IMR-90 (cell line): ENCODE measurements around the gene C2CD4C. TPM values are rescaled to one million over a fixed set of nuclear protein-coding genes. Genes with fewer than 3 reads are reported as not detected.

Experiments
- ATAC-seq: fragments of 200-7000 bp; cut with Tn5 transposase; 2 replicates; pipeline ENCODE4 v1.9.1; 2020; ENCODE audit warnings: low read depth, mild to moderate bottlenecking, moderate library complexity
- BruUV-seq: library from RNA; stranded (reverse); fragments of 400-500 nt; replicated peaks from 2 replicates; lab custom pipeline; 2021; lab: Mats Ljungman, UMichigan
- CTCF ChIA-PET: fragments of 300-600 bp; formaldehyde crosslinking; extraction: SDS; loops from one replicate; lab custom pipeline; 2021; ENCODE audit warnings: antibody characterized with exemption; lab: Yijun Ruan, JAX
- POLR2A ChIA-PET: fragments of 300-600 bp; sonication (Branson Sonifier 250); formaldehyde crosslinking; loops from one replicate; lab custom pipeline; 2022; ENCODE audit warnings: antibody characterized with exemption; ENCODE audit not compliant: unreplicated experiment; lab: Charles Lee
- DNase-seq: peaks from one replicate; pipeline ENCODE4 v3.0.0; 2013
- H2AFZ ChIP-seq: replicated peaks from 2 replicates; pipeline ENCODE3; 2013; ENCODE audit warnings: low read length, mild to moderate bottlenecking; ENCODE audit not compliant: poor library complexity
- H2AK5ac ChIP-seq: 2 replicates; pipeline ENCODE4 v1.6.1; 2013; ENCODE audit warnings: low read depth, low read length, inconsistent platforms
- H2AK9ac ChIP-seq: replicated peaks from 2 replicates; pipeline ENCODE3; 2013; ENCODE audit warnings: mild to moderate bottlenecking, low read depth, low read length, moderate library complexity; ENCODE audit not compliant: poor library complexity
- H2BK120ac ChIP-seq: 2 replicates; pipeline ENCODE4 v1.6.1; 2013; ENCODE audit warnings: low read depth, low read length, inconsistent platforms
- H2BK15ac ChIP-seq: 3 replicates; pipeline ENCODE4 v1.6.1; 2013; ENCODE audit warnings: low read depth, low read length, inconsistent platforms
- H2BK20ac ChIP-seq: 2 replicates; pipeline ENCODE4 v1.6.1; 2013; ENCODE audit warnings: low read depth, mild to moderate bottlenecking, inconsistent platforms, low read length, moderate library complexity
- H2BK5ac ChIP-seq: 2 replicates; pipeline ENCODE4 v1.6.1; 2013; ENCODE audit warnings: mild to moderate bottlenecking, low read depth, low read length, inconsistent platforms; ENCODE audit not compliant: poor library complexity, severe bottlenecking
- H3K14ac ChIP-seq: replicated peaks from 2 replicates; pipeline ENCODE4 v1.6.1; 2013; ENCODE audit warnings: low read depth, low read length, inconsistent platforms
- H3K18ac ChIP-seq: 2 replicates; pipeline ENCODE4 v1.6.1; 2013; ENCODE audit warnings: low read depth, low read length, control low read depth
- H3K23ac ChIP-seq: 2 replicates; pipeline ENCODE4 v1.6.1; 2013; ENCODE audit warnings: low read depth, low read length, inconsistent platforms
- H3K27ac ChIP-seq: 2 replicates; pipeline ENCODE4 v1.5.1; 2013; ENCODE audit warnings: mild to moderate bottlenecking, control low read depth, low read length; ENCODE audit not compliant: insufficient read depth
- H3K27me3 ChIP-seq: 2 replicates; pipeline ENCODE4 v1.6.1; 2013; ENCODE audit warnings: low read length; ENCODE audit not compliant: control insufficient read depth, insufficient read depth
- H3K36me3 ChIP-seq: 2 replicates; pipeline ENCODE4 v1.6.1; 2013; ENCODE audit warnings: low read length, mixed read lengths; ENCODE audit not compliant: control insufficient read depth, insufficient read depth
- H3K4ac ChIP-seq: 2 replicates; pipeline ENCODE4 v1.6.1; 2013; ENCODE audit warnings: low read depth, low read length, inconsistent platforms
- H3K4me1 ChIP-seq: 2 replicates; pipeline ENCODE4 v1.6.1; 2013; ENCODE audit warnings: low read length, mixed read lengths; ENCODE audit not compliant: control insufficient read depth, insufficient read depth
- H3K4me2 ChIP-seq: 2 replicates; pipeline ENCODE4 v1.6.1; 2013; ENCODE audit warnings: low read depth, mild to moderate bottlenecking, control low read depth, low read length, moderate library complexity
- H3K4me3 ChIP-seq: 2 replicates; pipeline ENCODE4 v1.5.1; 2013; ENCODE audit warnings: low read depth, mild to moderate bottlenecking, control low read depth, low read length, moderate library complexity; ENCODE audit not compliant: insufficient read depth
- H3K56ac ChIP-seq: 2 replicates; pipeline ENCODE4 v1.6.1; 2013; ENCODE audit warnings: low read length, inconsistent platforms; ENCODE audit not compliant: insufficient read depth; ENCODE audit errors: extremely low read depth
- H3K79me1 ChIP-seq, 2 experiments: 2 replicates each; pipeline ENCODE4 v1.6.1; 2013; ENCODE audit warnings: low read length in 2 of 2, inconsistent platforms in 1 of 2, low read depth in 1 of 2
- H3K9ac ChIP-seq: 2 replicates; pipeline ENCODE4 v1.6.1; 2013; ENCODE audit warnings: low read depth, low read length, control low read depth
- H3K9me1 ChIP-seq: 2 replicates; pipeline ENCODE4 v1.6.1; 2013; ENCODE audit warnings: low read length, inconsistent platforms; ENCODE audit not compliant: insufficient read depth
- H3K9me3 ChIP-seq: 2 replicates; pipeline ENCODE4 v1.6.1; 2013; ENCODE audit warnings: low read length; ENCODE audit not compliant: control insufficient read depth, insufficient read depth
- H4K20me1 ChIP-seq: 2 replicates; pipeline ENCODE4 v1.6.1; 2013; ENCODE audit warnings: low read length, inconsistent platforms; ENCODE audit not compliant: insufficient read depth
- H4K5ac ChIP-seq: 2 replicates; pipeline ENCODE4 v1.6.1; 2013; ENCODE audit warnings: mild to moderate bottlenecking, low read depth, low read length, control low read depth
- H4K8ac ChIP-seq, 2 experiments: 2 replicates each; pipeline ENCODE4 v1.6.1; 2013; ENCODE audit warnings: low read depth in 2 of 2, low read length in 2 of 2, control low read depth in 1 of 2, inconsistent platforms in 1 of 2
- H4K91ac ChIP-seq: 2 replicates; pipeline ENCODE4 v1.6.1; 2013; ENCODE audit warnings: low read depth, low read length, inconsistent platforms; ENCODE audit not compliant: insufficient read depth
- BHLHE40 ChIP-seq: fragments of 150-350 bp; IDR thresholded peaks from 2 replicates; pipeline ENCODE4 v1.6.1; 2016; ENCODE audit warnings: mild to moderate bottlenecking, low read depth, low read length
- CEBPB ChIP-seq: IDR thresholded peaks from 2 replicates; pipeline ENCODE4 v1.6.1; 2012; ENCODE audit warnings: low read depth, low read length, improper control_type of control experiment
- CHD1 ChIP-seq: IDR thresholded peaks from 2 replicates; pipeline ENCODE4 v1.6.1; 2012; ENCODE audit warnings: low read depth, low read length, improper control_type of control experiment
- CTCF ChIP-seq: conservative IDR thresholded peaks from 2 replicates; pipeline ENCODE4 v1.5.1; 2012; ENCODE audit warnings: mild to moderate bottlenecking, low read depth, low read length, improper control_type of control experiment
- ELK1 ChIP-seq: fragments of 150-350 bp; IDR thresholded peaks from 2 replicates; pipeline ENCODE4 v1.6.1; 2016; ENCODE audit warnings: low read depth, mild to moderate bottlenecking, low read length, moderate library complexity, borderline replicate concordance
- FOS ChIP-seq: fragments of 150-350 bp; IDR thresholded peaks from 2 replicates; pipeline ENCODE4 v1.6.1; 2016; ENCODE audit warnings: low read depth, low read length
- MAFK ChIP-seq: IDR thresholded peaks from 2 replicates; pipeline ENCODE4 v1.6.1; 2012; ENCODE audit warnings: low read depth, low read length, improper control_type of control experiment
- MXI1 ChIP-seq: IDR thresholded peaks from 2 replicates; pipeline ENCODE4 v1.6.1; 2012; ENCODE audit warnings: low read depth, mild to moderate bottlenecking, low read length, moderate library complexity, borderline replicate concordance
- NFE2L2 ChIP-seq: fragments of 150-350 bp; IDR thresholded peaks from 2 replicates; pipeline ENCODE4 v1.6.1; 2016; ENCODE audit warnings: low read depth, mild to moderate bottlenecking, low read length
- POLR2A ChIP-seq: IDR thresholded peaks from 2 replicates; pipeline ENCODE4 v1.6.1; 2012; ENCODE audit warnings: mild to moderate bottlenecking, low read depth, low read length
- RAD21 ChIP-seq: IDR thresholded peaks from 2 replicates; pipeline ENCODE4 v1.6.1; 2012; ENCODE audit warnings: low read length, improper control_type of control experiment
- RCOR1 ChIP-seq: IDR thresholded peaks from 2 replicates; pipeline ENCODE4 v1.6.1; 2012; ENCODE audit warnings: mild to moderate bottlenecking, low read length, improper control_type of control experiment; ENCODE audit not compliant: insufficient replicate concordance
- RFX5 ChIP-seq: IDR thresholded peaks from 2 replicates; pipeline ENCODE4 v1.8.0; 2012; ENCODE audit warnings: low read depth, mild to moderate bottlenecking, low read length, moderate library complexity
- USF2 ChIP-seq: fragments of 150-350 bp; IDR thresholded peaks from 2 replicates; pipeline ENCODE4 v1.6.1; 2017; ENCODE audit warnings: mild to moderate bottlenecking, antibody characterized with exemption, low read length, low read depth
- WGBS, 2 experiments: methylation state at CpG; one replicate each; pipeline versions ENCODE4 v1.1.5 to v1.1.7; 2013; ENCODE audit warnings: missing lambda C conversion rate in 2 of 2; ENCODE audit not compliant: insufficient read length in 1 of 2; ENCODE audit errors: extremely low coverage in 2 of 2; 5-methylcytosine and 5-hydroxymethylcytosine counted together
- dilution Hi-C: fragments of 300-500 bp; cut with HindIII; formaldehyde crosslinking; loops from one replicate; pipeline ENCODE4 v1.14.3; 2018; ENCODE audit warnings: low sequenced_read_pairs; ENCODE audit not compliant: unreplicated experiment
- in situ Hi-C: fragments of 300-500 bp; cut with MboI; formaldehyde crosslinking; loops from 3 replicates; pipeline ENCODE4 v1.14.3; 2019; ENCODE audit warnings: low sequenced_read_pairs, inconsistent platforms, mixed read lengths
- intact Hi-C: fragments of 100-400 bp; cut with micrococcal nuclease; formaldehyde crosslinking; loops from 2 replicates; pipeline ENCODE4 v1.10.0; 2022
- polyA plus RNA-seq, 3 experiments: library from polyadenylated mRNA; depleted of rRNA; stranded (reverse); fragments of >200 nt; gene quantifications; 2 replicates each; pipeline ENCODE4 v1.2.3, GENCODE V29; 2012; ENCODE audit warnings: low replicate concordance in 1 of 3
- total RNA-seq: library from RNA; depleted of rRNA; stranded (reverse); fragments of >200 nt; gene quantifications from 2 replicates; pipeline ENCODE4 v1.2.3, GENCODE V29; 2012

Gene C2CD4C
- total and polyA plus RNA-seq, 2 of the 4 experiments (the other 2 are of a cell fraction): under 0.01 to 0.07 TPM

- H2BK20ac ChIP-seq: no peak overlapping the region
- no peak overlapping the region for H3K9ac ChIP-seq
- DNase-seq (no peak), ATAC-seq (no peak)
- no peak overlapping the region for H2AK9ac ChIP-seq
- no peak overlapping the region for H3K14ac ChIP-seq
- no peaks in the 10 kb centered on the region for H3K9me1 ChIP-seq
- no peak overlapping the region for H2AFZ ChIP-seq
- no peak overlapping the region for H2BK5ac ChIP-seq
- no peaks in the 10 kb centered on the region for H3K36me3 ChIP-seq
- H3K27me3 ChIP-seq: no peaks in the 10 kb centered on the region; the same call in 1 of the 2 replicates
- no peak overlapping the region for H4K5ac ChIP-seq
- H2BK15ac ChIP-seq: no peak overlapping the region
- H3K79me1 ChIP-seq: no peaks in the 10 kb centered on the region
- no peak overlapping the region for H3K4me2 ChIP-seq
- H2BK120ac ChIP-seq: no peak overlapping the region
- ChIA-PET CTCF (no interaction called here), POLR2A (no interaction called here)
- no peak overlapping the region for H3K23ac ChIP-seq
- H3K4ac ChIP-seq: no peak overlapping the region
- in situ Hi-C loops (no loop called here), dilution Hi-C loops (no loop called here), intact Hi-C loops (no loop called here)
- H3K9me3 ChIP-seq: peaks cover 11% of the 10 kb centered on the region
- H3K56ac ChIP-seq: no peak overlapping the region
- H3K27ac ChIP-seq: no peak overlapping the region
- TF ChIP-seq RFX5 (no peak), RAD21 (no peak), CHD1 (no peak), MXI1 (no peak), MAFK (no peak), NFE2L2 (no peak), BHLHE40 (no peak), USF2 (no peak), ELK1 (no peak), CEBPB (no peak), POLR2A (no peak), RCOR1 (no peak), CTCF (no peak), FOS (no peak)
- no peaks in the 10 kb centered on the region for H4K20me1 ChIP-seq
- no peak overlapping the region for H4K8ac ChIP-seq
- WGBS, 2 experiments: 63% methylated on average over 17 of the region's 33 CpGs; no CpG with 5 or more reads in 1 of the 2 experiments
- H2AK5ac ChIP-seq: no peak overlapping the region
- no peak overlapping the region for H3K18ac ChIP-seq
- H3K4me1 ChIP-seq: no peaks in the 10 kb centered on the region
- H3K4me3 ChIP-seq: no peak overlapping the region
- H4K91ac ChIP-seq: no peak overlapping the region
- BruUV-seq: no TSS peak
Measured at GRCh38 chr19:435707-436412, 26.9 kb upstream of the C2CD4C start.
